SU-DHL-6 (cell line): ENCODE results near the gene RUNX2.

Source experiments
- CTCF ChIP-seq: fragments of 200-600 bp; sonication (generic); IDR thresholded peaks from one replicate; pipeline ENCODE4 v1.5.1; 2017; ENCODE audit warnings: antibody characterized with exemption, mild to moderate bottlenecking, low read length, moderate library complexity; ENCODE audit not compliant: insufficient read depth, poor library complexity, severe bottlenecking
- EZH2phosphoT487 ChIP-seq: fragments of 200-600 bp; sonication (generic), shearing (Covaris generic); conservative IDR thresholded peaks from 2 replicates; pipeline ENCODE4 v1.6.1; 2018; ENCODE audit warnings: mild to moderate bottlenecking, antibody characterized with exemption, low read length, moderate library complexity, mixed read lengths

GRCh38 chr6:45624228-45624627, 296.1 kb downstream of the RUNX2 start:
- TF ChIP-seq CTCF, result no peak
- TF ChIP-seq EZH2phosphoT487, result no peak
